Stimulated activated naive CD8-positive, alpha-beta T cell treated with anti-CD3 and anti-CD28 coated beads, Interleukin-15, Interleukin-2, amounts not matched to agents 100 ng/mL and 50 ng/mL, for 24 hours (primary cell): ENCODE measurements around the gene RAPH1.
"Not testable (repeated sequence)": the region's sequence is repeated elsewhere in the genome, so short reads cannot be mapped to it uniquely, and the experiment has no call there.

ENCODE experiments used
- H3K27ac Mint-ChIP-seq: one replicate; pipeline ENCODE4 v1.8.0; 2021; ENCODE audit warnings: mild to moderate bottlenecking, mixed read lengths
- H3K27me3 Mint-ChIP-seq: one replicate; pipeline ENCODE4 v1.8.0; 2021; ENCODE audit warnings: mixed read lengths
- H3K36me3 Mint-ChIP-seq: one replicate; pipeline ENCODE4 v1.8.0; 2021; ENCODE audit warnings: low read depth, mixed read lengths
- H3K4me1 Mint-ChIP-seq: one replicate; pipeline ENCODE4 v1.8.0; 2021; ENCODE audit warnings: low read depth, mixed read lengths
- H3K4me3 Mint-ChIP-seq: one replicate; pipeline ENCODE4 v1.8.0; 2021; ENCODE audit warnings: mild to moderate bottlenecking, mixed read lengths
- H3K9me3 Mint-ChIP-seq: one replicate; pipeline ENCODE4 v1.8.0; 2021; ENCODE audit warnings: mixed read lengths

The RAPH1 gene

GRCh38 chr2:203404996-203405395 is 130.1 kb downstream of the RAPH1 start:
- no peaks in the 10 kb centered on the region for H3K27me3 Mint-ChIP-seq
- H3K9me3 Mint-ChIP-seq = no peaks in the 10 kb centered on the region
- H3K36me3 Mint-ChIP-seq = peaks cover 58% of the 10 kb centered on the region
- H3K27ac Mint-ChIP-seq = no peak overlapping the region
- no peak overlapping the region for H3K4me3 Mint-ChIP-seq
- H3K4me1 Mint-ChIP-seq = no peaks in the 10 kb centered on the region

- Mint-ChIP-seq H3K27me3 (no peaks in the 10 kb centered on the region), H3K4me3 (no peak overlapping the region), H3K9me3 (no peaks in the 10 kb centered on the region), H3K36me3 (peaks cover 41% of the 10 kb centered on the region), H3K4me1 (no peaks in the 10 kb centered on the region), H3K27ac (no peak overlapping the region)
Observed at GRCh38 chr2:203400805-203401585, 134.1 kb downstream of the RAPH1 start.

- Mint-ChIP-seq H3K9me3 (no peaks in the 10 kb centered on the region), H3K27ac (no peak overlapping the region), H3K27me3 (no peaks in the 10 kb centered on the region), H3K4me1 (no peaks in the 10 kb centered on the region), H3K4me3 (no peak overlapping the region), H3K36me3 (peaks cover 36% of the 10 kb centered on the region)
Observed at GRCh38 chr2:203399031-203399430, 136.1 kb downstream of the RAPH1 start.

DNA sequence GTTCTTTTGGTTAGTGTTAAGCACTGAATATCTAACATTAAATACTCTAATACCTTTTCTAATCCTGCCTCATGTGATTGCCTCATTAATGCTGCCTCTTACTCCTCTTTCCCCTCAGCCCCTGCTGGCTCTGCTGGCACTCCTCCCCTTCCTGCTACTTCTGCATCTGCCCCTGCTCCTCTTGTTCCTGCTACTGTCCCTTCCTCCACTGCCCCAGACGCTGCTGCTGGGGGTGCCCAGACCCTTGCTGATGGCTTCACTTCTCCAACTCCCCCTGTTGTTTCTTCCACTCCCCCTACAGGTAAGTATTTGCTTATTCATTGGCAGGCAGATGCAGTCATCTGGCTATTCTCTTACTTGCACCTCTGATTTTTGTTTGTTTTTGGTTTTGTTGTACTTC is 138.4 kb downstream of the RAPH1 start:
- peaks cover 28% of the 10 kb centered on the region for H3K36me3 Mint-ChIP-seq
- H3K4me1 Mint-ChIP-seq = no peaks in the 10 kb centered on the region
- H3K4me3 Mint-ChIP-seq = no peak overlapping the region
- H3K27ac Mint-ChIP-seq = no peak overlapping the region
- H3K9me3 Mint-ChIP-seq = no peaks in the 10 kb centered on the region
- H3K27me3 Mint-ChIP-seq = no peaks in the 10 kb centered on the region

DNA sequence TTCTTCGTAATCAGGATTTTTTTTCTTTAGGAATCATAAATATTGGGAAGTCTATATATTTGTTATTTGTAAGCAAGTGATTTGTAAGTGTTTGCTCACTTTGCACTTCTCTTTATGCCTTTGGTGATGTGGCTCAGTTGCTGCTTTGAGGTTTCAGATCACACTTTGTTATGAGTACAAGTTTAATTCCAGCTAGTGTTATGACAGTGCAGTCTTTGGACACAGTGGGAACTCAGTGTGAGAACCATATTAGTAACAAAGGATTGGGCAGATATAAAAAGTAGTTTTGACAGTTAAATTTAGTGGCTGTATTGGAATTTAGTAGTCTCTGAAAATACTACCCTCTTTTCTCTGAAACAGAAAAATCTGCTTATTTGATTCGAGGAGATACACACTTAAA is 139.2 kb downstream of the RAPH1 start:
- H3K4me1 Mint-ChIP-seq = no peaks in the 10 kb centered on the region
- no peak overlapping the region for H3K27ac Mint-ChIP-seq
- H3K9me3 Mint-ChIP-seq = no peaks in the 10 kb centered on the region
- no peak overlapping the region for H3K4me3 Mint-ChIP-seq
- no peaks in the 10 kb centered on the region for H3K27me3 Mint-ChIP-seq
- peaks cover 28% of the 10 kb centered on the region for H3K36me3 Mint-ChIP-seq

DNA sequence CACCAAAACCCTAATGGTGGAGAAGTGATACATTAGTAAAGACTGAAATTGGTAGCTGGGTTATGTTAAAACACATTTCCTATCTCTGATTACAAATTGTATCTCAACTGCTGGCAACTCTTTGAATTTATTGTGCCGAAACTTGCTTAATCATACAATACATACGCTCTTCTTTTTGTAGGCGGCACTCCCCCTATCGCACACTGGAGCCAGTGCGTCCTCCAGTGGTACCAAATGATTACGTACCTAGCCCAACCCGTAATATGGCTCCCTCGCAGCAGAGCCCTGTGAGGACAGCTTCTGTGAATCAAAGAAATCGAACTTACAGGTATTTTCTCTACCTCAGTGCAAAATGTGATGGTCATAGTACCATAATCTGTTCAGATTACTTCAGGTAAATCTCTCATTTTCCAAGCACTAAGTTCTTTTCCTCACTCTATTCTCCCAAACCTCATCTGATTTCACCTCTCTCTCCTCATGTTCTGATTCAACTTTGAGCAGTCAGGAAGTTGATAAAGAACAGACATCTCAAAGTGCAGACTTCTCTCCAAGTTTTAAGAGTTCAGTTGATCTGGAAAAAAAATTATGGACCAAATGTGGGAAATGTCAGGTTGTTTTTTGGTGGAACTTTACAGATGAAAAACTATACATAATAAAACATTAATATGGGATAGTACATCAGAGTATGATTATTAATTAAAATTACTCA is 140.4 kb downstream of the RAPH1 start:
- H3K27ac Mint-ChIP-seq = no peak overlapping the region
- H3K27me3 Mint-ChIP-seq = no peaks in the 10 kb centered on the region
- H3K36me3 Mint-ChIP-seq = peaks cover 32% of the 10 kb centered on the region
- no peaks in the 10 kb centered on the region for H3K9me3 Mint-ChIP-seq
- H3K4me1 Mint-ChIP-seq = no peaks in the 10 kb centered on the region
- no peak overlapping the region for H3K4me3 Mint-ChIP-seq

DNA sequence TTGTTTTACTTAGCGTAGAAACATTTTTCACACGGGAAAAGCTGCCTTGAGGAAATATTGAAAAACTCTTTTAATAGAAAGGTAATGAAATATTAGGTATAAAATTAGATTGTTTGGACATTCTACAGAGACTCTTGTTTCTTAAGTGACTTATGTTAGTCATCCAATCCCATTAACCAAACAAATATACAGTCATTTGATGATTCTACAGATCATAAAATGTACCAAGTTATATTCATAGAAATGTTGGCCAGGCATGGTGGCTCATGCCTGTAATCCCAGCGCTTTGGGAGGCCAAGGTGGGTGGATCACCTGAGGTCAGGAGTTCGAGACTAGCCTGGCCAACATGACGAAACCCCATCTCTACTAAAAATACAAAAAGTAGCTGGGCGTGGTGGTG is 146.9 kb downstream of the RAPH1 start:
- H3K27me3 Mint-ChIP-seq, H3K9me3 Mint-ChIP-seq, H3K4me3 Mint-ChIP-seq, H3K27ac Mint-ChIP-seq, H3K4me1 Mint-ChIP-seq: not testable (repeated sequence)
- peaks cover 13% of the 10 kb centered on the region for H3K36me3 Mint-ChIP-seq

DNA sequence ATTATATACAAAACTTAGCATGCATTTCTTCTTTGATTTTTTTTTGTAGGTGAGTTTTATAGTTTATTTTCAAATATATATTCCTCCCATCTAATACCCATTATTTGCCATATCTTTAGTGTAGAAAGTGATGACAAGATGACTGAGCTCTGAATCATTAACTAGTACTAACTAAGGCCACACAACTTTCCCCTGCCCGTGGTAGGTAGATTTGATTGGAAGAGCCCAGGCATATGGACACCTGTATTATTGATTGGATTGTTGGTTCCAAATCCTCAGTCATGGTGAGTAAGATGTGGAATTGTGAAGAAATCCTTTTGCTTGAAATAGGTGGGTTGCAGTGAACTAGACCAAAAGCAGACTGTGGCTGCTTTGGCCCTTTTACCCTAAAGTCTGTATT is 152.1 kb downstream of the RAPH1 start:
- H3K27ac Mint-ChIP-seq = no peak overlapping the region
- H3K4me3 Mint-ChIP-seq = no peak overlapping the region
- H3K9me3 Mint-ChIP-seq = no peaks in the 10 kb centered on the region
- H3K27me3 Mint-ChIP-seq = no peaks in the 10 kb centered on the region
- no peaks in the 10 kb centered on the region for H3K4me1 Mint-ChIP-seq
- peaks cover 10% of the 10 kb centered on the region for H3K36me3 Mint-ChIP-seq

DNA sequence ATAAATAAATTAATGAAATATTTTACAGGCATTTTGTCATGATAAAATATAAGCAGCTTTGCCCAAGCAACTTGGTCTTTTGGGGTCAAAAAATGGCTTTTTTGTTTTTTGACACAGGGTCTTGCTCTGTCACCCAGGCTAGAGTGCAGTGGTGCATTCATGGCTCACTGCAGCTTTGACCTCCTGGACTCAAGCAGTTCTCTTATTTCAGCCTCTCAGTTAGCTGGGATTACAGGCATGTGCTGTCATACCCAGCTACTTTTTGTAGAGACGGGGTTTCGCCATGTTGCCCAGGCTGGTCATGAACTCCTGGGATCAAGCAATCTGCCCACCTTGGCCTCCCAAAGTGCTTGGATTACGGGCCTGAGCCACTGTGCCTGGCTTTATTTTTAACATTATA is 155.9 kb downstream of the RAPH1 start:
- H3K4me1 Mint-ChIP-seq = no peaks in the 10 kb centered on the region
- peaks cover 14% of the 10 kb centered on the region for H3K36me3 Mint-ChIP-seq
- no peaks in the 10 kb centered on the region for H3K9me3 Mint-ChIP-seq
- no peaks in the 10 kb centered on the region for H3K27me3 Mint-ChIP-seq
- H3K4me3 Mint-ChIP-seq = no peak overlapping the region
- H3K27ac Mint-ChIP-seq = no peak overlapping the region

GRCh38 chr2:203376173-203376572 is 158.9 kb downstream of the RAPH1 start:
- peaks cover 5% of the 10 kb centered on the region for H3K36me3 Mint-ChIP-seq
- no peak overlapping the region for H3K4me3 Mint-ChIP-seq
- no peaks in the 10 kb centered on the region for H3K9me3 Mint-ChIP-seq
- no peaks in the 10 kb centered on the region for H3K27me3 Mint-ChIP-seq
- H3K27ac Mint-ChIP-seq = no peak overlapping the region
- H3K4me1 Mint-ChIP-seq = no peaks in the 10 kb centered on the region

GRCh38 chr2:203372706-203373105 is 162.4 kb downstream of the RAPH1 start:
- not testable (repeated sequence) for H3K27ac Mint-ChIP-seq, H3K4me1 Mint-ChIP-seq, H3K9me3 Mint-ChIP-seq, H3K4me3 Mint-ChIP-seq, H3K27me3 Mint-ChIP-seq
- H3K36me3 Mint-ChIP-seq = peaks cover 24% of the 10 kb centered on the region

GRCh38 chr2:203366639-203367466 is 168.2 kb downstream of the RAPH1 start:
- H3K4me1 Mint-ChIP-seq = no peaks in the 10 kb centered on the region
- no peaks in the 10 kb centered on the region for H3K27me3 Mint-ChIP-seq
- H3K36me3 Mint-ChIP-seq = peaks cover 23% of the 10 kb centered on the region
- H3K4me3 Mint-ChIP-seq = no peak overlapping the region
- H3K9me3 Mint-ChIP-seq = no peaks in the 10 kb centered on the region
- no peak overlapping the region for H3K27ac Mint-ChIP-seq

- Mint-ChIP-seq H3K4me1 (no peaks in the 10 kb centered on the region), H3K4me3 (no peak overlapping the region), H3K36me3 (peaks cover 8% of the 10 kb centered on the region), H3K27me3 (no peaks in the 10 kb centered on the region), H3K9me3 (no peaks in the 10 kb centered on the region), H3K27ac (no peak overlapping the region)
Observed at GRCh38 chr2:203361922-203362321, 173.2 kb downstream of the RAPH1 start.

DNA sequence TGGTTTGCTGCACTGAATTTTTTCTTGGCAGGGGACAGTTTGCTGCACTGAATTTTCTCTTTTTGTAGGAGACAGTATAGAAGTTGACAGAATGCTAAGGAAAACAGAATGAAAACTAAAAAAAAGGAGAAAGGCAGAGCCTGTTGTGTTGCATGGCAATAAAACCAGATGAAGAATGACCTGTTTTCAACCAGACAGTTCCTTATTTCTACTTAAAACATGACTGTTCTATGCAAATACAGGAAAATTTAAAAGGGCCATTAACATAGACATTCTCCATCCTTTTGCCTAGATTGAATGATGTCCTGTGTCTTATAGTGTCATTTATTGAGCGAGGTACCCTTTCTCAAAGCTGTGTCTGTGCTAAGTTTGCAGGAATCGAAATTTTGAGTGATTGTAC is 173.6 kb downstream of the RAPH1 start:
- H3K27ac Mint-ChIP-seq = no peak overlapping the region
- peaks cover 8% of the 10 kb centered on the region for H3K36me3 Mint-ChIP-seq
- H3K4me3 Mint-ChIP-seq = no peak overlapping the region
- no peaks in the 10 kb centered on the region for H3K9me3 Mint-ChIP-seq
- no peaks in the 10 kb centered on the region for H3K27me3 Mint-ChIP-seq
- no peaks in the 10 kb centered on the region for H3K4me1 Mint-ChIP-seq

- Mint-ChIP-seq H3K27ac (no peak overlapping the region), H3K36me3 (peaks cover 8% of the 10 kb centered on the region), H3K4me3 (no peak overlapping the region), H3K9me3 (no peaks in the 10 kb centered on the region), H3K27me3 (no peaks in the 10 kb centered on the region), H3K4me1 (no peaks in the 10 kb centered on the region)
Observed at GRCh38 chr2:203360833-203361430, 174.2 kb downstream of the RAPH1 start.
